HepG2 (cell line): Measurements from ENCODE around the gene TNFSF11. TPM values are rescaled to one million over a fixed set of nuclear protein-coding genes. Genes with fewer than 3 reads are reported as not detected.

ENCODE experiments used
- ATAC-seq: fragments of 200-7000 bp; cut with Tn5 transposase; 3 replicates; pipeline ENCODE4 v1.9.1; 2020; ENCODE audit warnings: mild to moderate bottlenecking, moderate library complexity
- BruUV-seq: library from RNA; stranded (reverse); fragments of 400-500 nt; replicated peaks from 2 replicates; lab custom pipeline; 2021; lab: Mats Ljungman, UMichigan
- CTCF ChIA-PET: fragments of 300-600 bp; formaldehyde crosslinking; extraction: SDS; loops from one replicate; lab custom pipeline; 2021; ENCODE audit warnings: low total read pairs, inconsistent platforms, low intra/inter-chr PET ratio; lab: Yijun Ruan, JAX
- POLR2A ChIA-PET: fragments of 350-600 bp; sonication (Branson Sonifier 250); formaldehyde crosslinking; loops from one replicate; lab custom pipeline; 2020; ENCODE audit warnings: antibody characterized with exemption, inconsistent platforms; lab: Yijun Ruan, JAX
- DNase-seq: peaks from one replicate; pipeline ENCODE4 v3.0.0-alpha.2; 2015; ENCODE audit warnings: low spot score
- FAIRE-seq: peaks from 3 replicates; lab custom pipeline; 2011; peaks lifted over from hg19 to GRCh38; lab: Jason Lieb, UNC
- H2AFZ ChIP-seq: one replicate; pipeline ENCODE4 v1.6.1; 2011; ENCODE audit warnings: low read length, inconsistent platforms
- H3K27ac ChIP-seq: fragments of 300-600 bp; 3 replicates; pipeline ENCODE4 v1.8.0; 2011; ENCODE audit warnings: mixed run types, mild to moderate bottlenecking, mixed read lengths, low read length, inconsistent platforms; ENCODE audit not compliant: insufficient read depth; ENCODE audit errors: extremely low read length
- H3K27me3 ChIP-seq, 2 experiments: fragments of 200-600 bp in 1 of 2; 2 replicates in 1 of 2; 3 replicates in 1 of 2; pipeline versions ENCODE4 v1.6.0 to v1.8.0; 2011; ENCODE audit warnings: low read length in 2 of 2, mild to moderate bottlenecking in 2 of 2, moderate library complexity in 2 of 2, inconsistent platforms in 1 of 2; ENCODE audit not compliant: insufficient read depth in 2 of 2, control insufficient read depth in 1 of 2
- H3K36me3 ChIP-seq, 2 experiments: fragments of 200-600 bp in 1 of 2; replicated peaks in 1 of 2; 2 replicates in 1 of 2; 3 replicates in 1 of 2; pipeline versions ENCODE4 v1.5.1 to v1.8.0; 2011; ENCODE audit warnings: low read length in 2 of 2, inconsistent platforms in 1 of 2; ENCODE audit not compliant: insufficient read depth in 2 of 2, control insufficient read depth in 1 of 2
- H3K4me1 ChIP-seq: 2 replicates; pipeline ENCODE4 v1.5.1; 2012; ENCODE audit warnings: low read length, inconsistent platforms; ENCODE audit not compliant: insufficient read depth
- H3K4me2 ChIP-seq: 2 replicates; pipeline ENCODE4 v1.6.0; 2011; ENCODE audit warnings: low read depth, low read length, inconsistent platforms
- H3K4me3 ChIP-seq, 3 experiments: fragments of 200-600 bp in 1 of 3; sonication (generic), shearing (Covaris generic) in 1 of 3; replicated peaks in 1 of 3; 2 replicates each; pipeline ENCODE4 v1.5.1; 2011 to 2016; ENCODE audit warnings: low read length in 3 of 3, inconsistent platforms in 2 of 3, low read depth in 2 of 3, mild to moderate bottlenecking in 2 of 3, control low read depth in 1 of 3, mixed read lengths in 1 of 3; ENCODE audit not compliant: insufficient read depth in 1 of 3
- H3K79me2 ChIP-seq: one replicate; pipeline ENCODE4 v1.6.1; 2011; ENCODE audit warnings: low read length, inconsistent platforms; ENCODE audit not compliant: insufficient read depth
- H3K9ac ChIP-seq: 2 replicates; pipeline ENCODE4 v1.6.0; 2011; ENCODE audit warnings: mild to moderate bottlenecking, low read depth, low read length, inconsistent platforms; ENCODE audit not compliant: insufficient read depth
- H3K9me3 ChIP-seq: 2 replicates; pipeline ENCODE4 v1.5.1; 2012; ENCODE audit warnings: mild to moderate bottlenecking, low read length
- H4K20me1 ChIP-seq: 2 replicates; pipeline ENCODE4 v1.6.0; 2011; ENCODE audit warnings: inconsistent platforms, mild to moderate bottlenecking, low read length, moderate library complexity; ENCODE audit not compliant: insufficient read depth
- BRCA1 ChIP-seq: sonication (generic); formaldehyde crosslinking; IDR thresholded peaks from 2 replicates; pipeline ENCODE4 v1.4.0; 2020; ENCODE audit warnings: missing genetic modification reagents
- HHEX ChIP-seq: IDR thresholded peaks from 2 replicates; pipeline ENCODE4 v1.6.1; 2016; ENCODE audit warnings: control low read depth
- MTF1 ChIP-seq: sonication (generic); formaldehyde crosslinking; IDR thresholded peaks from 2 replicates; pipeline ENCODE4 v1.5.0; 2020; ENCODE audit warnings: missing genetic modification reagents
- PBX3 ChIP-seq: sonication (generic); formaldehyde crosslinking; IDR thresholded peaks from 2 replicates; pipeline ENCODE4 v1.8.1; 2023; ENCODE audit warnings: missing genetic modification reagents, inconsistent platforms, borderline replicate concordance
- ZHX1 ChIP-seq: sonication (generic); formaldehyde crosslinking; IDR thresholded peaks from 2 replicates; pipeline ENCODE4 v1.8.1; 2022; ENCODE audit warnings: low read depth, mild to moderate bottlenecking, missing genetic modification reagents
- ZNF281 ChIP-seq: sonication (generic); formaldehyde crosslinking; IDR thresholded peaks from 2 replicates; pipeline ENCODE4 v1.4.0; 2020; ENCODE audit warnings: missing genetic modification reagents, borderline replicate concordance
- ZNF350 ChIP-seq: sonication (generic); formaldehyde crosslinking; IDR thresholded peaks from 2 replicates; pipeline ENCODE4 v1.4.0; 2020; ENCODE audit warnings: mild to moderate bottlenecking, low read depth, missing genetic modification reagents, borderline replicate concordance
- ZNF512B ChIP-seq: sonication (generic); formaldehyde crosslinking; IDR thresholded peaks from 2 replicates; pipeline ENCODE4 v1.5.1; 2020; ENCODE audit warnings: missing genetic modification reagents, mild to moderate bottlenecking, borderline replicate concordance
- ZNF747 ChIP-seq: sonication (generic); formaldehyde crosslinking; IDR thresholded peaks from 2 replicates; pipeline ENCODE4 v1.8.1; 2023; ENCODE audit warnings: missing genetic modification reagents, mild to moderate bottlenecking, borderline replicate concordance
- WGBS: methylation state at CpG from one replicate; pipeline ENCODE4 v1.1.6; 2017; ENCODE audit warnings: low lambda C conversion rate; 5-methylcytosine and 5-hydroxymethylcytosine counted together
- in situ Hi-C: cut with HindIII; loops from 2 replicates; pipeline ENCODE4 v1.10.0; 2017; ENCODE audit warnings: low pct_unique_long_range_greater_than_20kb; ENCODE audit not compliant: extremely low pct_ligation_motif_present
- intact Hi-C: fragments of 100-400 bp; cut with micrococcal nuclease; formaldehyde crosslinking; loops from one replicate; pipeline ENCODE4 v1.10.0; 2022; ENCODE audit not compliant: unreplicated experiment
- polyA plus RNA-seq, 8 experiments: library from polyadenylated mRNA; depleted of rRNA in 3 of 8; stranded (reverse) in 7 of 8; unstranded in 1 of 8; fragments of >200 nt; fragmentation: Illumina TruSeq in 4 of 8; extraction: Trizol in 4 of 8; gene quantifications; 2 replicates each; pipeline versions ENCODE4 v1.2.1 to v1.2.3, GENCODE V29; 2011 to 2016; ENCODE audit warnings: low read depth in 4 of 8, missing spikeins in 1 of 8, mixed read lengths in 1 of 8; ENCODE audit not compliant: insufficient read depth in 1 of 8
- total RNA-seq, 5 experiments: library from RNA; depleted of rRNA; stranded (reverse); fragments of >200 nt; fragmentation: Illumina TruSeq; extraction: Trizol; gene quantifications; 2 replicates each; pipeline ENCODE4 v1.2.3, GENCODE V29; 2016; ENCODE audit warnings: low read depth in 1 of 5

Gene TNFSF11
- total and polyA plus RNA-seq, 2 of the 13 experiments (the other 11 are each of a cell fraction or from before 2014, with no cell fraction given): 0.03 TPM; not detected in 1

GRCh38 chr13:42625611-42626010 lies 51.7 kb downstream of the TNFSF11 start:
- Histone ChIP-seq H4K20me1 (no peaks in the 10 kb centered on the region), H3K36me3 (no peaks in the 10 kb centered on the region), H3K27me3 (no peaks in the 10 kb centered on the region), H2AFZ (no peak overlapping the region), H3K4me2 (no peak overlapping the region), H3K9ac (no peak overlapping the region), H3K4me3 (no peak overlapping the region), H3K4me1 (no peaks in the 10 kb centered on the region), H3K9me3 (no peaks in the 10 kb centered on the region), H3K79me2 (no peaks in the 10 kb centered on the region), H3K27ac (no peak overlapping the region)
- TF ChIP-seq BRCA1: no peak
- no peak for TF ChIP-seq ZNF281 (CRISPR knock-in tag)
- no peak for TF ChIP-seq HHEX (CRISPR knock-in tag)
- no peak for TF ChIP-seq ZNF512B
- no peak for TF ChIP-seq ZHX1
- TF ChIP-seq ZNF350: no peak
- no peak for TF ChIP-seq PBX3 (CRISPR knock-in tag)
- TF ChIP-seq MTF1: no peak
- no peak for TF ChIP-seq ZNF747
- ChIA-PET POLR2A (no interaction called here), CTCF (no interaction called here)
- FAIRE-seq (no peak), DNase-seq (no peak), ATAC-seq (no peak)
- intact Hi-C loops (no loop called here), in situ Hi-C loops (no loop called here)
- WGBS: 35% methylated on average over 3 of the region's 3 CpGs
- no TSS peak for BruUV-seq
